Stimulated activated effector memory CD8-positive, alpha-beta T cell treated with anti-CD3 and anti-CD28 coated beads, Interleukin-12 subunit alpha, Interleukin-12 subunit beta, amount 100 ng/mL, for 72 hours (primary cell): Measurements from ENCODE around the gene SNED1.
A peak's percentile ranks its signal among the peaks of the same experiment; 100 is the strongest.

Experiments used
- ATAC-seq: fragments of 150-1000 bp; cut with Tn5 transposase; 2 replicates; pipeline ENCODE4 v1.10.0; 2021
- DNase-seq, 2 donors: peaks; one replicate each; pipeline ENCODE4 v3.0.0; 2021 to 2022; ENCODE audit warnings: low spot score in 2 of 2
- H3K27ac Mint-ChIP-seq: one replicate; pipeline ENCODE4 v1.8.0; 2022; ENCODE audit warnings: mild to moderate bottlenecking, mixed read lengths
- H3K36me3 Mint-ChIP-seq: one replicate; pipeline ENCODE4 v1.8.0; 2022; ENCODE audit warnings: mild to moderate bottlenecking, mixed read lengths
- H3K4me1 Mint-ChIP-seq: one replicate; pipeline ENCODE4 v1.8.0; 2022; ENCODE audit warnings: mixed read lengths
- H3K4me3 Mint-ChIP-seq: one replicate; pipeline ENCODE4 v1.8.0; 2022; ENCODE audit warnings: mild to moderate bottlenecking, mixed read lengths
- H3K9me3 Mint-ChIP-seq: one replicate; pipeline ENCODE4 v1.8.0; 2022; ENCODE audit warnings: mixed read lengths

The SNED1 gene

GRCh38 chr2:241002275-241003046 is 4.0 kb downstream of the SNED1 start:
- Mint-ChIP-seq H3K9me3 (peaks cover 16% of the 10 kb centered on the region), H3K27ac (no peak overlapping the region), H3K4me3 (no peak overlapping the region), H3K36me3 (no peaks in the 10 kb centered on the region), H3K4me1 (no peaks in the 10 kb centered on the region)
- no peak for ATAC-seq
- DNase-seq = peak in 1 of 2 donors; percentile 43

GRCh38 chr2:241003047-241003360 is 4.6 kb downstream of the SNED1 start:
- Mint-ChIP-seq H3K9me3 (peaks cover 16% of the 10 kb centered on the region), H3K4me3 (no peak overlapping the region), H3K27ac (no peak overlapping the region), H3K4me1 (no peaks in the 10 kb centered on the region), H3K36me3 (no peaks in the 10 kb centered on the region)
- DNase-seq = no peak
- no peak for ATAC-seq

GRCh38 chr2:241003369-241003768 is 5.0 kb downstream of the SNED1 start:
- H3K4me3 Mint-ChIP-seq = no peak overlapping the region
- ATAC-seq (no peak), DNase-seq (peak in 1 of 2 donors; percentile 8)
- no peaks in the 10 kb centered on the region for H3K4me1 Mint-ChIP-seq
- no peak overlapping the region for H3K27ac Mint-ChIP-seq
- H3K36me3 Mint-ChIP-seq = no peaks in the 10 kb centered on the region
- H3K9me3 Mint-ChIP-seq = peaks cover 16% of the 10 kb centered on the region

- peaks cover 4% of the 10 kb centered on the region for H3K4me1 Mint-ChIP-seq
Observed at GRCh38 chr2:241003830-241004564, 5.6 kb downstream of the SNED1 start.

GRCh38 chr2:241005569-241005968 is 7.2 kb downstream of the SNED1 start:
- no peaks in the 10 kb centered on the region for H3K36me3 Mint-ChIP-seq
- DNase-seq = no peak
- H3K4me1 Mint-ChIP-seq = peaks cover 10% of the 10 kb centered on the region
- H3K27ac Mint-ChIP-seq = no peak overlapping the region
- H3K4me3 Mint-ChIP-seq = no peak overlapping the region
- peaks cover 16% of the 10 kb centered on the region for H3K9me3 Mint-ChIP-seq
- ATAC-seq = no peak

More at GRCh38 chr2:241003830-241004564, 5.6 kb downstream of the SNED1 start:
- Mint-ChIP-seq H3K9me3 (peaks cover 16% of the 10 kb centered on the region), H3K4me3 (no peak overlapping the region), H3K36me3 (no peaks in the 10 kb centered on the region), H3K27ac (no peak overlapping the region)
- ATAC-seq = no peak
- DNase-seq = peak in 1 of 2 donors; percentile 35

GRCh38 chr2:241006412-241006811 is 8.0 kb downstream of the SNED1 start:
- Mint-ChIP-seq H3K36me3 (no peaks in the 10 kb centered on the region), H3K27ac (no peak overlapping the region), H3K9me3 (peaks cover 16% of the 10 kb centered on the region), H3K4me3 (no peak overlapping the region), H3K4me1 (peaks cover 10% of the 10 kb centered on the region)
- DNase-seq = no peak
- ATAC-seq = no peak

- Mint-ChIP-seq H3K4me1 (peaks cover 10% of the 10 kb centered on the region), H3K4me3 (no peak overlapping the region), H3K27ac (no peak overlapping the region), H3K36me3 (no peaks in the 10 kb centered on the region), H3K9me3 (peaks cover 16% of the 10 kb centered on the region)
- ATAC-seq (no peak), DNase-seq (no peak)
Observed at GRCh38 chr2:241007111-241007510, 8.7 kb downstream of the SNED1 start.

GRCh38 chr2:241007880-241008710 is 9.7 kb downstream of the SNED1 start:
- peak in 1 of 2 donors; percentile 44 for DNase-seq
- Mint-ChIP-seq H3K9me3 (peaks cover 16% of the 10 kb centered on the region), H3K4me3 (no peak overlapping the region), H3K36me3 (no peaks in the 10 kb centered on the region), H3K27ac (no peak overlapping the region), H3K4me1 (peaks cover 10% of the 10 kb centered on the region)
- no peak for ATAC-seq

- DNase-seq = peak in 1 of 2 donors; percentile 45
- H3K27ac Mint-ChIP-seq = peak overlapping the region; percentile 85
- no peaks in the 10 kb centered on the region for H3K36me3 Mint-ChIP-seq
- H3K9me3 Mint-ChIP-seq = peaks cover 12% of the 10 kb centered on the region
- no peak for ATAC-seq
- H3K4me1 Mint-ChIP-seq = peaks cover 10% of the 10 kb centered on the region
- no peak overlapping the region for H3K4me3 Mint-ChIP-seq
Observed at GRCh38 chr2:241008711-241009121, 10.3 kb downstream of the SNED1 start.

- Mint-ChIP-seq H3K4me1 (peaks cover 10% of the 10 kb centered on the region), H3K9me3 (peaks cover 9% of the 10 kb centered on the region), H3K36me3 (no peaks in the 10 kb centered on the region), H3K4me3 (no peak overlapping the region), H3K27ac (peak overlapping the region; percentile 85)
- ATAC-seq = peak; percentile 4
- DNase-seq = no peak
Observed at GRCh38 chr2:241009191-241009590, 10.8 kb downstream of the SNED1 start.

- peak; percentile 54 for ATAC-seq
- Mint-ChIP-seq H3K27ac (peak overlapping the region; percentile 85), H3K36me3 (no peaks in the 10 kb centered on the region), H3K9me3 (peaks cover 9% of the 10 kb centered on the region), H3K4me3 (peak overlapping the region; percentile 31), H3K4me1 (peaks cover 10% of the 10 kb centered on the region)
- DNase-seq = peak; percentile 1 to 49
Observed at GRCh38 chr2:241009601-241010530, 11.4 kb downstream of the SNED1 start.

GRCh38 chr2:241010531-241011295 is 12.3 kb downstream of the SNED1 start:
- H3K4me3 Mint-ChIP-seq = peak overlapping the region; percentile 31
- ATAC-seq (no peak), DNase-seq (peak; percentile 0 to 45)
- H3K9me3 Mint-ChIP-seq = peaks cover 5% of the 10 kb centered on the region
- H3K27ac Mint-ChIP-seq = peak overlapping the region; percentile 85
- no peaks in the 10 kb centered on the region for H3K36me3 Mint-ChIP-seq
- peaks cover 10% of the 10 kb centered on the region for H3K4me1 Mint-ChIP-seq

- Mint-ChIP-seq H3K36me3 (no peaks in the 10 kb centered on the region), H3K27ac (no peak overlapping the region), H3K4me1 (peaks cover 10% of the 10 kb centered on the region), H3K9me3 (peaks cover under 1% of the 10 kb centered on the region), H3K4me3 (no peak overlapping the region)
- DNase-seq (peak in 1 of 2 donors; percentile 0), ATAC-seq (no peak)
Observed at GRCh38 chr2:241011296-241011600, 12.8 kb downstream of the SNED1 start.
